HEK293 (cell line): Measurements from ENCODE around the gene LKAAEAR1.
A peak's percentile ranks its signal among the peaks of the same experiment; 100 is the strongest.

Experiments used
- BCL11B ChIP-seq: fragments of 450-650 bp; formaldehyde crosslinking; IDR thresholded peaks from 2 replicates; pipeline ENCODE4 v1.5.1; 2016; ENCODE audit warnings: low read depth, missing biosample characterization, missing genetic modification characterization
- HOXC10 ChIP-seq: sonication (generic); formaldehyde crosslinking; IDR thresholded peaks from 2 replicates; pipeline ENCODE4 v1.8.1; 2023; ENCODE audit warnings: mild to moderate bottlenecking, missing genetic modification reagents
- KLF17 ChIP-seq: fragments of 450-650 bp; formaldehyde crosslinking; IDR thresholded peaks from 2 replicates; pipeline ENCODE4 v1.5.1; 2016; ENCODE audit warnings: missing biosample characterization, missing genetic modification characterization
- OVOL3 ChIP-seq: fragments of 450-650 bp; formaldehyde crosslinking; IDR thresholded peaks from 2 replicates; pipeline ENCODE4 v1.5.1; 2016; ENCODE audit warnings: missing biosample characterization, missing genetic modification characterization
- SCRT1 ChIP-seq: fragments of 450-650 bp; formaldehyde crosslinking; IDR thresholded peaks from 2 replicates; pipeline ENCODE4 v1.5.1; 2016; ENCODE audit warnings: missing biosample characterization, missing genetic modification characterization, borderline replicate concordance
- SP3 ChIP-seq: fragments of 450-650 bp; formaldehyde crosslinking; IDR thresholded peaks from 2 replicates; pipeline ENCODE4 v1.5.1; 2016; ENCODE audit warnings: missing biosample characterization, missing genetic modification characterization
- TSHZ1 ChIP-seq: fragments of 450-650 bp; formaldehyde crosslinking; IDR thresholded peaks from 2 replicates; pipeline ENCODE4 v1.5.1; 2016; ENCODE audit warnings: missing biosample characterization, missing genetic modification characterization, borderline replicate concordance
- WT1 ChIP-seq: fragments of 450-650 bp; formaldehyde crosslinking; IDR thresholded peaks from 2 replicates; pipeline ENCODE4 v1.5.1; 2016; ENCODE audit warnings: missing biosample characterization, missing genetic modification characterization
- ZNF121 ChIP-seq: fragments of 450-650 bp; formaldehyde crosslinking; IDR thresholded peaks from 2 replicates; pipeline ENCODE4 v1.5.1; 2016; ENCODE audit warnings: missing biosample characterization, missing genetic modification characterization
- ZNF146 ChIP-seq: fragments of 450-650 bp; formaldehyde crosslinking; IDR thresholded peaks from 2 replicates; pipeline ENCODE4 v1.5.1; 2016; ENCODE audit warnings: missing biosample characterization, missing genetic modification characterization
- ZNF174 ChIP-seq: fragments of 450-650 bp; formaldehyde crosslinking; IDR thresholded peaks from 2 replicates; pipeline ENCODE4 v1.5.0; 2017; ENCODE audit warnings: missing biosample characterization, mild to moderate bottlenecking, missing genetic modification characterization
- ZNF175 ChIP-seq: fragments of 450-650 bp; formaldehyde crosslinking; IDR thresholded peaks from 2 replicates; pipeline ENCODE4 v1.5.1; 2016; ENCODE audit warnings: missing biosample characterization, missing genetic modification characterization
- ZNF19 ChIP-seq: fragments of 450-650 bp; formaldehyde crosslinking; IDR thresholded peaks from 2 replicates; pipeline ENCODE4; 2016; ENCODE audit warnings: missing biosample characterization, missing genetic modification characterization, low read depth
- ZNF280C ChIP-seq: fragments of 450-650 bp; formaldehyde crosslinking; IDR thresholded peaks from 2 replicates; pipeline ENCODE4 v1.5.1; 2016; ENCODE audit warnings: missing biosample characterization, missing genetic modification characterization
- ZNF335 ChIP-seq: fragments of 450-650 bp; formaldehyde crosslinking; conservative IDR thresholded peaks from 2 replicates; pipeline ENCODE4 v1.5.1; 2016; ENCODE audit warnings: missing biosample characterization, missing genetic modification characterization
- ZNF366 ChIP-seq: fragments of 450-650 bp; formaldehyde crosslinking; conservative IDR thresholded peaks from 2 replicates; pipeline ENCODE4 v1.5.1; 2016; ENCODE audit warnings: missing biosample characterization, missing genetic modification characterization
- ZNF391 ChIP-seq: fragments of 450-650 bp; formaldehyde crosslinking; IDR thresholded peaks from 2 replicates; pipeline ENCODE4 v1.5.1; 2016; ENCODE audit warnings: low read depth, missing biosample characterization, missing genetic modification characterization, borderline replicate concordance
- ZNF501 ChIP-seq: fragments of 450-650 bp; formaldehyde crosslinking; IDR thresholded peaks from 2 replicates; pipeline ENCODE4 v1.5.1; 2016; ENCODE audit warnings: missing biosample characterization, missing genetic modification characterization
- ZNF514 ChIP-seq: fragments of 450-650 bp; formaldehyde crosslinking; IDR thresholded peaks from 2 replicates; pipeline ENCODE4 v1.5.1; 2016; ENCODE audit warnings: missing biosample characterization, missing genetic modification characterization
- ZNF548 ChIP-seq: fragments of 450-650 bp; formaldehyde crosslinking; IDR thresholded peaks from 2 replicates; pipeline ENCODE4 v1.5.1; 2016; ENCODE audit warnings: missing biosample characterization, missing genetic modification characterization
- ZNF549 ChIP-seq: fragments of 450-650 bp; IDR thresholded peaks from 2 replicates; pipeline ENCODE4 v1.5.1; 2018; ENCODE audit warnings: missing biosample characterization, missing genetic modification characterization, mild to moderate bottlenecking, inconsistent platforms, moderate library complexity
- ZNF571 ChIP-seq: fragments of 450-650 bp; formaldehyde crosslinking; IDR thresholded peaks from 2 replicates; pipeline ENCODE4 v1.5.0; 2017; ENCODE audit warnings: missing biosample characterization, missing genetic modification characterization
- ZNF585B ChIP-seq: fragments of 450-650 bp; formaldehyde crosslinking; IDR thresholded peaks from 2 replicates; pipeline ENCODE4 v1.5.1; 2016; ENCODE audit warnings: missing biosample characterization, missing genetic modification characterization
- ZNF600 ChIP-seq: fragments of 450-650 bp; formaldehyde crosslinking; IDR thresholded peaks from 2 replicates; pipeline ENCODE4 v1.5.1; 2016; ENCODE audit warnings: missing biosample characterization, missing genetic modification characterization
- ZNF624 ChIP-seq: fragments of 450-650 bp; formaldehyde crosslinking; IDR thresholded peaks from 2 replicates; pipeline ENCODE4 v1.5.1; 2017; ENCODE audit warnings: missing biosample characterization, missing genetic modification characterization
- ZNF639 ChIP-seq: fragments of 450-650 bp; formaldehyde crosslinking; IDR thresholded peaks from 2 replicates; pipeline ENCODE4 v1.5.1; 2016; ENCODE audit warnings: missing biosample characterization, missing genetic modification characterization
- ZNF792 ChIP-seq: fragments of 450-650 bp; formaldehyde crosslinking; IDR thresholded peaks from 2 replicates; pipeline ENCODE4 v1.5.1; 2016; ENCODE audit warnings: missing biosample characterization, missing genetic modification characterization
- ZXDB ChIP-seq: fragments of 450-650 bp; formaldehyde crosslinking; IDR thresholded peaks from 2 replicates; pipeline ENCODE4 v1.5.1; 2016; ENCODE audit warnings: missing biosample characterization, missing genetic modification characterization
- TF ChIP-seq, protein P1 (sequence below): fragments of 450-650 bp; formaldehyde crosslinking; IDR thresholded peaks from 2 replicates; pipeline ENCODE4 v1.5.1; 2017; ENCODE audit warnings: missing biosample characterization, missing genetic modification characterization
- TF ChIP-seq, protein P2 (sequence below): fragments of 450-650 bp; formaldehyde crosslinking; IDR thresholded peaks from 2 replicates; pipeline ENCODE4 v1.5.1; 2017; ENCODE audit warnings: missing biosample characterization, missing genetic modification characterization

Gene LKAAEAR1

DNA sequence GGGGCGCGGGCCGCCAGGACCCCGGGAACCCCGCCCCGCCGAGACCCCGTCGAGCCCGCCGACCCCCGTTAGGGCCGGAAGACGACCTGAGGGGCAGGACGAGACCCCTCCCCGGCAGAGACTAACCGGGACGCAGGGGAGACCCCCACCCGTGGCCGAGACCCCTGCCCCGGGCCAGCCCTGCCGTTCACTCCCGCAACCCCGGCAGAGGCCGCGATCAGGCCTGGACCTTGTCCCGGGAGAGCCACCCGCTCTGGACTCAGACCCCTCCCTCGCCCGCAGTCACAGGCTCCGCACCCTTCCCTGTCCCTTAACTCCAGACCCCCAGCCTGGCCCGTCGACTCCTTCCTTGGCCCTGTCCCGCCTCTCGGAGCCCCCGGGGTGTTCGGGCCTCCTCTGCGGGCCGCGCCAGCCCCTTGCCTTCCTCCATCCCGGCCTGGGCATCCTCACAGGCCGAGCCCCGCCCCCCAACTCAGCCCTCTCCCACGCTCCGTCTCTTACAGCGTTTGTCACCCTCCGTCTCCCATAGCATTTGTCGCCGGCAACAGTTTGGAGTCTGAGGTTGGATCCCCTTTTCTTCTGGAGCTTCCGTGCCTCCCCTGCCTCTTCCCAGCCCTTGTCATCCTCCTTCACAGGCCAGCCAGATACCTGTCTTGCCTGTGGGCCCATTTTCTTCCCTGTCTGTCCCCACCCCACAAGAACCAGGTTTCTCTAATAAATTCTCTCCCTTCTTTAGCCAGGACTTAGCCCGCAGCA is 20.6 kb downstream of the LKAAEAR1 start (continued):
- TF ChIP-seq ZNF19 (tag by site-specific recombination), result no peak
- no peak for TF ChIP-seq ZNF280C (tag by site-specific recombination)
- no peak for TF ChIP-seq ZNF571 (tag by site-specific recombination)
- TF ChIP-seq ZNF624 (tag by site-specific recombination), result no peak
- no peak for TF ChIP-seq SCRT1 (tag by site-specific recombination)
- no peak for TF ChIP-seq ZXDB (tag by site-specific recombination)
- TF ChIP-seq, protein P1, sequence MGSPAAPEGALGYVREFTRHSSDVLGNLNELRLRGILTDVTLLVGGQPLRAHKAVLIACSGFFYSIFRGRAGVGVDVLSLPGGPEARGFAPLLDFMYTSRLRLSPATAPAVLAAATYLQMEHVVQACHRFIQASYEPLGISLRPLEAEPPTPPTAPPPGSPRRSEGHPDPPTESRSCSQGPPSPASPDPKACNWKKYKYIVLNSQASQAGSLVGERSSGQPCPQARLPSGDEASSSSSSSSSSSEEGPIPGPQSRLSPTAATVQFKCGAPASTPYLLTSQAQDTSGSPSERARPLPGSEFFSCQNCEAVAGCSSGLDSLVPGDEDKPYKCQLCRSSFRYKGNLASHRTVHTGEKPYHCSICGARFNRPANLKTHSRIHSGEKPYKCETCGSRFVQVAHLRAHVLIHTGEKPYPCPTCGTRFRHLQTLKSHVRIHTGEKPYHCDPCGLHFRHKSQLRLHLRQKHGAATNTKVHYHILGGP, result no peak
- no peak for TF ChIP-seq OVOL3 (tag by site-specific recombination)
- TF ChIP-seq SP3 (tag by site-specific recombination), result peak; percentile 56; the same call in 1 of the 2 replicates
- TF ChIP-seq ZNF548 (tag by site-specific recombination), result no peak
- TF ChIP-seq ZNF121, result peak; percentile 66; the same call in 1 of the 2 replicates
- TF ChIP-seq ZNF175 (tag by site-specific recombination), result no peak
- no peak for TF ChIP-seq TSHZ1 (tag by site-specific recombination)
- no peak for TF ChIP-seq ZNF146 (tag by site-specific recombination)
- peak; percentile 4; the same call in 1 of the 2 replicates for TF ChIP-seq ZNF335 (tag by site-specific recombination)
- TF ChIP-seq HOXC10 (CRISPR knock-in tag), result no peak
- no peak for TF ChIP-seq ZNF366 (tag by site-specific recombination)
- no peak for TF ChIP-seq ZNF174 (tag by site-specific recombination)
- peak; percentile 63; the same call in 1 of the 2 replicates for TF ChIP-seq ZNF391 (tag by site-specific recombination)
- no peak; the same call in 1 of the 2 replicates for TF ChIP-seq ZNF639 (tag by site-specific recombination)
- no peak for TF ChIP-seq ZNF585B
- no peak; the same call in none of the 2 replicates for TF ChIP-seq KLF17 (tag by site-specific recombination)
- no peak for TF ChIP-seq ZNF501 (tag by site-specific recombination)
- TF ChIP-seq ZNF514 (tag by site-specific recombination), result no peak
- TF ChIP-seq BCL11B (tag by site-specific recombination), result no peak
- TF ChIP-seq ZNF792, result no peak
- no peak for TF ChIP-seq WT1 (tag by site-specific recombination)
- TF ChIP-seq ZNF600 (tag by site-specific recombination), result peak; percentile 86
- TF ChIP-seq, protein P2, sequence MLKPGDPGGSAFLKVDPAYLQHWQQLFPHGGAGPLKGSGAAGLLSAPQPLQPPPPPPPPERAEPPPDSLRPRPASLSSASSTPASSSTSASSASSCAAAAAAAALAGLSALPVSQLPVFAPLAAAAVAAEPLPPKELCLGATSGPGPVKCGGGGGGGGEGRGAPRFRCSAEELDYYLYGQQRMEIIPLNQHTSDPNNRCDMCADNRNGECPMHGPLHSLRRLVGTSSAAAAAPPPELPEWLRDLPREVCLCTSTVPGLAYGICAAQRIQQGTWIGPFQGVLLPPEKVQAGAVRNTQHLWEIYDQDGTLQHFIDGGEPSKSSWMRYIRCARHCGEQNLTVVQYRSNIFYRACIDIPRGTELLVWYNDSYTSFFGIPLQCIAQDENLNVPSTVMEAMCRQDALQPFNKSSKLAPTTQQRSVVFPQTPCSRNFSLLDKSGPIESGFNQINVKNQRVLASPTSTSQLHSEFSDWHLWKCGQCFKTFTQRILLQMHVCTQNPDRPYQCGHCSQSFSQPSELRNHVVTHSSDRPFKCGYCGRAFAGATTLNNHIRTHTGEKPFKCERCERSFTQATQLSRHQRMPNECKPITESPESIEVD (tag by site-specific recombination), result no peak
- TF ChIP-seq ZNF549, result no peak
